GM12892 (cell line): ENCODE data around the gene NPR1.

Source experiments
- POLR2A ChIP-seq: IDR thresholded peaks from 2 replicates; pipeline ENCODE4 v1.6.1; 2011; ENCODE audit warnings: low read depth, low read length, control low read depth
- TAF1 ChIP-seq: IDR thresholded peaks from 2 replicates; pipeline ENCODE4 v1.6.1; 2011; ENCODE audit warnings: low read depth, mild to moderate bottlenecking, control low read depth, low read length, borderline replicate concordance

DNA sequence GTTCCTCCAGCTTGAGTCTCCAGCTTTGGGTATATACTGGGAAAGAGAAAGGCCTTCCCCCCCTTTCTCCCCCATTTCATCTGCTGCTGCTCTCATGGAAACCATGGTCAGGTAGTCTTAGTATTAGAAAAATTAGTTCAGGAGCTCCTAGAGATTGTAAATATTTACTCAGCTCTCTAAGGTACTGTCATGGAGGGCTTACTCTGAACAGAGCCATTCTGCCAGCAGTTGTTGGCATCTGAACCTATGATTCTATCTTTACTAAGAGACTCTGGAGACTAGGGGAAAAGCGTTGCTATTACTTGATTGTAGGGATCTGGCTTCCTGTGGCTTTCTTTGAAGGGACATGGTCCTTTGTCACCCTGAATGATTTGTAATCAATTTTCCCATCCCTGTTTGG is 55.5 kb downstream of the NPR1 start:
- TF ChIP-seq TAF1 = no peak
- no peak for TF ChIP-seq POLR2A
